HG03520 (cell line): ENCODE data around the gene TSHZ2.

Experiments used
- ATAC-seq: cut with Tn5 transposase; IDR thresholded peaks from one replicate; pipeline ENCODE4 v1.9.1; 2021; ENCODE audit warnings: mild to moderate bottlenecking, moderate library complexity; ENCODE audit not compliant: unreplicated experiment

TSHZ2 gene

GRCh38 chr20:52972190-52972937, at the start of gene TSHZ2:
TSHZ2 (plus strand) TSS chr20:52972358; CDS start chr20:52973294, 936 bp downstream.
- no peak for ATAC-seq

- ATAC-seq = no peak
These were observed 49.7 kb upstream of the TSHZ2 start for GRCh38 chr20:52922436-52922835.

DNA sequence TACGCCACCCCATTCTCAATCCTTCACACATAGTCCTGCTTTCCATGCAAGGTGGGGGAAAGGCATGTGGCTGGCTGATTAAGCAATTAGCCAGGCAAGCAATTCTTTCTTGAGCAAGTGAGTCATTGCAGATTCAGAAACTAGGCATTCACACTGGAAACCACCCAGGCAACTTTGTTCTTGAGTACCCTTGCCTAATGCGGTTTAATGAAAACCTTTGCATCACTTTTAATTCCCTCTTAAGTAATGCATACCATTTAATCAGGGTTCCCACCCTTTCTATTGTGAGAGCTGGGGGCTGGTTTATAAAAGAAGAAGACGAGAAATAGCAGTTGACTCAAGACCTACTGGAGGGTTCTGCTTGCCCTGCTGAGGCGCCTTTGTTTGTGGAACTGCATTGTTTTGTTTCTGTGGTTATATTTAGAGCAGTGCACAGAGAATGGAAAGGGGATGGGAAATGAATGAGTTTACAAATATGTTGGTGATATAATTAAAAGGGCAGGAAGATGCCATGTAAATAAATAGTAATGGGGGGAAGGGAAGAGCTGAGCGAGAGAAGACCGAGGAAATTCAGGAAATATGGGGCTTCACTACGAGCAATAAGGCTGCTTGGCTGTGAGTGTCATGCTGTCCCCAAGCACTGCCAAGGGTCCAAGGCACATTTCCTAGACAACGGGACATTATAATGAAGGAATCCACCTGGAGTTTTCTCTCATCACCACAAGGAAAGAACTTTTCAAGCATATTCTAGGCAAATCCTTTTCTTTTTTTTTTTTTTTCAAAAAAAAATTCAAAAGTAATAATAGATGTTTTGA, 48.8 kb upstream of the TSHZ2 start:
- ATAC-seq = no peak

DNA sequence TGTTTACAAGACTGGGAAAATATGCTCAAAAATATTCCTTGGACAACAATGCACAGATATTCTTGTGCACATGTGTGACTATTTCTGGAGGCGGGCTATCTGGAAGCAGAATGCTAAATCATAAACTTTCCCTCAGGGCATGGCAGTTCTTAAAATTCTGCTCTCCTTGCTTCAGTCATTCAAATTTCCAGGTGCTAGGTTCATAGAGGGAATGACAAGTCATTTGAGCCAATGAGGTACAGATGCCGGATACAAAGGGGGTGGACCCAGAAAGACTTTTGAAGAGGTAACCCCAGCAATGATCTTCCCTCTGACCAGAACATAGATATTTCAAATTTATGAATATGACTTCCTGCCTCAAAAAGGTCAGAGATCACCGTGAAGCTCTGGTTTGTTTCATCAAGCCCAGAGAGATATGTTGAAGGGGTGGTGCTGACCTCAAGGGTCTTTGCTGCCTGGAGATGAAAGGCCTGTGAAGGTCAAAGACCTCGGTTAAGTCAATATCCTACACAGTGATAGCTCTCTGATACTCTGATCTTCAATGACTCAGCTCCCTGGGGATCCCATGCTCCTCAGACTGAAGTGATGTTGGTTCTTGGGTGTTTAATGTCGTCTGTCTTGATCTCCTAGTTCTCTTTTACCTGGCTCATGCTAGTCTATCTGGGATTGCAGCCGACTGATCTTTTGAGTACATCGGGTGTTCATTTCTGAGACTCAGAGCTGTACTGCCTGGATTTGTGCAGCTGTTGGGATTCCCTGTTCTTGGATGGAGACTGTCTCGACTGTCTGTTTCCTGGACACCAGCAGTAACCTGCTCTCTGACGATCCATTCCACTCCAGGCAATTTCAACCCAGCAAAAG, 47.5 kb upstream of the TSHZ2 start:
- no peak for ATAC-seq

- ATAC-seq = no peak
These were observed 45.7 kb upstream of the TSHZ2 start for GRCh38 chr20:52926505-52926904.

DNA sequence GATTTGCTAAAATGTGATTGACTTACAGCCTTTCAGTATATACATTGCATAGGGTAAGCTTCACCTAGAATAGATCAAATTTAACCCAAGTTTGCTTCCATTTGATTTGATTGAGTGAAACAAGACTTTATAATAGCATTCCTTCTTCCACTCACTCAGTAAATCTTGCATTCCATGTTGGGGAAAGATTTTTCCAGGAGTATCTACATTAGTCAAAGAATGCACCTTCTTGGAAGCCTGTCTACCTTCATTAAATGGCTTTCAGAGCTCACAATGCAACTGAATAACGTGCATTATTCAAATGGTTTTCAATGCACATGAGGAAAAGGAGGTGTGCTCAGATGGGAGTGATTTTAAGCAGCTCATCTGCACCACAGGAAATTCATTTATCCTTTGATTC, 38.3 kb upstream of the TSHZ2 start:
- no peak for ATAC-seq

DNA sequence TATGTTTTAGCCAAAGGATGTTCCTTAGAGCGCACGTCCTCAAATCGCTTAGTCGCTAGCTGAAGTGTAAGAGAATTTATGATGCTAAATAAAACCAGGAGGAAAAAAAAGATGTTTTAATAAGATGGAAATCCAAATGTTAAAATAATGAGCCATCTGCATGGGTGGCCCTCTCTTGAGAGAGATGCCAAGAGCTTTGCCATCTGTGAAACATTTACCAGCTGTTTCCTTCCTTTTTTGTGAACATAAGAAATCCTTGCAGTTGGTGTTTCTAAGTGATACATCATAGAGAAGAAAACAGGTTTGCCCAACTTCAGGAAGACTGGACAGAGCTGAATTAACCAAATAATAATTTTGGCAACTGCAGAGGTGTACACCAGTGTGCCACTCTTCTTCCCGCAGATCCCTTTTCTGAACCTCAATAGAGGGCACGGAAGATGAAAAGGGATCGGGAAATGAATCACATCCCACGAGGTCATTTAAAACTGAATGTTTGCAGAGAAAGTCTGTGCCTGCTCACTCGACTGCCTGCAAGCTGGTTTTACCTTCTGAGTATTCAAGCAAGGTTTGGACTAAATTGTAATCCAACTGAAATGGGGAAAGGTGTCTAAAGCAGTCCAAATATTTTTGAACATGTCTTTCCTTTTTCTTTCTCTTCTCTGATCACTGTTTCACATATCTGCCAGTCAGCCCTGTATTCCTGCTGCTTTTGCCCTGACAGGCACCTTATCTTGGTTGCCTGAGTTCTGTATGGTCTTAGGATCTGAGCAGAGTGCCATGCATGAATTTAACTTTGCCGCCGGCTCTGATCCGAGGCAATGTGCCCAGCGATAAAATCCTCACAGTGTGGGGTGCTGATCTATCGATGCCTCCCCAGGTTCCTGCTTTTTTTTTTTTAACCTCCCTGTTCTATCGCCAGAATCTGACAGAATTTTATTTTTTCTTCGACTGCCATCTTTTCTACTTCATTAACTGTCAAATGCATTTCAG, 35.5 kb upstream of the TSHZ2 start:
- ATAC-seq = no peak

GRCh38 chr20:52937591-52938100, 34.5 kb upstream of the TSHZ2 start:
- ATAC-seq = no peak

DNA sequence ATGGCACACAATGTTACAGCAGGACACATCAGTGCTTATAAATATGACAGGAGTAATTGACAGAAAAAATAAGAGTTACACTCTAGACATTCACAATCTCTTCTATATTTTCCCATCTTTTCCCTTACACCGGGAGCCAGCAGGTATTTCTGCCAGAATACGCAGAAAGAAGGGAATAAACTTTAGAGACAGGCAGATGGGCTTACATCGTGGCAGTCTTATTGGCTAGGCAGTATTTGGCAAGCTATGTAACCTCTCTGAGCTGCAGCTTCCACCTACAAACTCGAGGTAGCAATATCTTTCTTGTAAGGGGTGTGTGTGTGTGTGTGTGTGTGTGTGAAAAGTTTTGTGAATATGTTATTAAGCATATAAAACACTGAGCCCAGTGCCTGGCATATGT, 33.0 kb upstream of the TSHZ2 start:
- ATAC-seq = no peak

DNA sequence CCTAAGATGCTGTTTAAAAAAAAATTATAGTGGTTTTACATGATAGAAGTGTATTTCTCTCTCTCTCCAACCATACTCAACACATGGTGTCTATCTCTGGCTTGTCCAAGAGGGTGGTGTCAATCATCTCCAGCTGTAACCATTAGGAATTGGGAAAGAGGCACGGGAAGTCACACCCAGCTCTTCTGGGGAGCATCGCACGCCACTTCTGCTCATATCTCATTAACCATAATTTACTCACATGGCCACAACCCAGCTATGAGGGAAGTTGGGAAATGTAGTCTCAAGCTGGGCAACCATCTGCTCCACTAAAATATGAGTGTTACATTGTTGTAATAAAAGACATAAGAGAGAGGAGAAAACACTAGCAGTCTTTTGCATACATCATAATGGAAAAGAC, 30.4 kb upstream of the TSHZ2 start:
- ATAC-seq = no peak

- no peak for ATAC-seq
These were observed 28.8 kb upstream of the TSHZ2 start for GRCh38 chr20:52943185-52943841.

GRCh38 chr20:52945268-52945667, 26.9 kb upstream of the TSHZ2 start:
- ATAC-seq = no peak

GRCh38 chr20:52945862-52946522, 26.2 kb upstream of the TSHZ2 start:
- ATAC-seq = no peak

DNA sequence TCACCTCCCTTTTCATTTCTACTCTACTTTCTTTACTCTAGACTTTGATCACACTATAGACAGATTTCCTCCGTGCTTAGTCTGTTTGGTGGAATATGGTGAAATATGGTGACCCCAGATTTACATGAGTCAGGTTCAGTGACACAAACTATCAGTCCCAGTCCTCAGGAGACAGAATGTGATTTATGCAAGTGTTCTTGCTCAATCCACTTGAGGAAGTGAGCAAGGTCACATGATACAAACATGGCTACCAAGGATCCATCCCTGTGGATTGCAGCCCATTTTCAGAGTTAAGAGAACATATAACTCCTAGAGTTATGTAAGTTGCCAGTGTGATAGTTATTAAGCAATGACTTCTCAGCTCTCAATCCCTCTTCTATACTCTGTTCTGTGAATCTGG, 23.7 kb upstream of the TSHZ2 start:
- no peak for ATAC-seq

DNA sequence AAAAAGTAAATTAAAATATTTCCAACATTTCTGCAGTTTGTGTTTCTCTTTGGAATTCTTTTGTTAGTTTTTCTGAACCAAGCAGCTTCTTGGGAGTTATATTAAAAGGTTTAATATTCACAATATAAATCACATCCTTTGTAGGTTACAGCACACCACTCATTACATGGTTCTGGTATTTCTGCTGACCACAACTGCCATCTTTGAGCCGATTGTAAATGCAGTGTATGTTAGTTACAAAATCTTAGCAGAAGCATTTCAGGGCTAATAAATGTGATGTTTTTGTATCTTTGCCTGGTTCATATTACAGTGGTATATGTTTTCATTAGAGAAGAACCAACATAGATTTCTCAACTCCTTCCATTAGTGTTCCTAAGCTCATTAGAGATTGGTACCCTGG, 19.1 kb upstream of the TSHZ2 start:
- ATAC-seq = no peak

DNA sequence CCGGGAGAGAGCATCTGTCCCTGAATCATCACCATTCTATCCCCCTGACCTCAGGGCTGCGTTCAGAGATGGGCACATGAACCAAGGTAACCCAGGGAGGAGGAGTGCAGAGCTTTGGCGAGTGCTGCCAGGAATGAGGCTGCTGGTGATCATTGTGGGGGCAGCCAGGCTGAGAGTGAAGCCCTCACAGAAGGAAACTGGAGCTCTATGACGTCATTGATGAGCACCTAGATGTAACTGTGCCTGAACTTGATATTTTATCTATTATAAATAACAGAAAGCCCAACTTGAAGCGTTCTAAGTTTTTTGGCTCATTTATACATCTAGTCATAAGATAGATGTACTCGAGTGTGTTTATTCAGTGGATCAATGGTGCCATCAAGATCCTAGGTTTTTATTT, 17.3 kb upstream of the TSHZ2 start:
- no peak for ATAC-seq

GRCh38 chr20:52958211-52958610, 13.9 kb upstream of the TSHZ2 start:
- ATAC-seq = no peak

GRCh38 chr20:52959125-52959524, 13.0 kb upstream of the TSHZ2 start:
- no peak for ATAC-seq

DNA sequence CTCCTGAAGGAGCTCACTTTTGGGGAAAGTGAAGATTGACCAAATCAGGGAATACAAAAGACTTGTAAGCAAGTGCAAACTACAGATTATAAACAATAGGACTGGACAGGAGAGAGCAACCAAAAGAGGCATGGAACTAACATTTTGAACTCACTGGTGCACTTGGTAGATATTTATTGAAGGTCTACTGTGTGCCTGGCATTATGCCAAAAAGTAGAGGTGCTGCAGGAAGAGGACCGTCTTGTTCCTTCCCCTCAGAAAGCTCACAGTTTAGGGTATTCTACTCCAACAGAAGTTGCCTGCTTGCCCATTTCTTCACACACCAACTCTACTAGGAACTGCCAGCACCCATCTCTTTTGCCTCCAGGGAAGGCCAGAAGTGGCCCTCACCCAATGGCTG, 10.0 kb upstream of the TSHZ2 start:
- no peak for ATAC-seq
